ENCODE measurements around the gene PPP1R37.
A peak's percentile ranks its signal among the peaks of the same experiment; 100 is the strongest.

The PPP1R37 gene

GRCh38 chr19:45173816-45174215 lies 80.8 kb downstream of the PPP1R37 start:
- DNase-seq: no peak

GRCh38 chr19:45175515-45176345 lies 82.8 kb downstream of the PPP1R37 start:
- no peak for DNase-seq

- no peak for DNase-seq
Measured at GRCh38 chr19:45177817-45178261, 84.9 kb downstream of the PPP1R37 start, which contains the start of gene TRAPPC6A. Gene TRAPPC6A (minus strand): TSS chr19:45178237. CDS start chr19:45178218, 19 bp downstream.

- DNase-seq: peak; percentile 100
Measured at GRCh38 chr19:45178262-45179071, 85.5 kb downstream of the PPP1R37 start, which contains the start of gene BLOC1S3. Gene BLOC1S3 (plus strand): TSS chr19:45178784. CDS start chr19:45179297, 513 bp downstream.

- DNase-seq: peak; percentile 47
Measured at GRCh38 chr19:45179072-45179891, 86.3 kb downstream of the PPP1R37 start.

- DNase-seq: no peak
Measured at GRCh38 chr19:45179892-45180370, 87.0 kb downstream of the PPP1R37 start.

GRCh38 chr19:45180936-45181335 lies 88.0 kb downstream of the PPP1R37 start:
- no peak for DNase-seq

GRCh38 chr19:45182758-45183157 lies 89.8 kb downstream of the PPP1R37 start:
- DNase-seq: no peak

- DNase-seq: no peak
Measured at GRCh38 chr19:45184115-45184514, 91.1 kb downstream of the PPP1R37 start.

GRCh38 chr19:45186509-45187334 lies 93.7 kb downstream of the PPP1R37 start:
- no peak for DNase-seq

GRCh38 chr19:45187421-45188100 lies 94.6 kb downstream of the PPP1R37 start:
- DNase-seq: peak; percentile 53

- DNase-seq: no peak
Measured at GRCh38 chr19:45189971-45190370, 97.0 kb downstream of the PPP1R37 start.

- no peak for DNase-seq
Measured at GRCh38 chr19:45191375-45191774, 98.4 kb downstream of the PPP1R37 start.

GRCh38 chr19:45195764-45196163 lies 102.8 kb downstream of the PPP1R37 start:
- DNase-seq: no peak
